Astrocyte (in vitro differentiated cells and primary cell): Measurements from ENCODE around the gene ENTR1. TPM values are rescaled to one million over a fixed set of nuclear protein-coding genes. Genes with fewer than 3 reads are reported as not detected.

Experiments used
- DNase-seq: peaks from one replicate; pipeline ENCODE4 v3.0.0-alpha.2; 2010; ENCODE audit warnings: low read depth
- FAIRE-seq: peaks from 2 replicates; lab custom pipeline; 2011; peaks lifted over from hg19 to GRCh38; lab: Jason Lieb, UNC
- H2AFZ ChIP-seq: 2 replicates; pipeline ENCODE4 v1.6.0; 2012; ENCODE audit warnings: low read depth, low read length, inconsistent platforms
- H3K27ac ChIP-seq: 2 replicates; pipeline ENCODE4 v1.5.1; 2011; ENCODE audit warnings: low read depth, low read length, inconsistent platforms
- H3K27me3 ChIP-seq: 2 replicates; pipeline ENCODE4 v1.6.0; 2011; ENCODE audit warnings: low read length, inconsistent platforms; ENCODE audit not compliant: insufficient read depth
- H3K36me3 ChIP-seq: 2 replicates; pipeline ENCODE4 v1.5.1; 2011; ENCODE audit warnings: low read length, inconsistent platforms; ENCODE audit not compliant: insufficient read depth
- H3K4me1 ChIP-seq: 2 replicates; pipeline ENCODE4 v1.5.1; 2011; ENCODE audit warnings: low read length, inconsistent platforms; ENCODE audit not compliant: insufficient read depth
- H3K4me2 ChIP-seq: 2 replicates; pipeline ENCODE4 v1.6.0; 2012; ENCODE audit warnings: low read length, inconsistent platforms
- H3K4me3 ChIP-seq: 2 replicates; pipeline ENCODE4 v1.5.1; 2011; ENCODE audit warnings: low read depth, mild to moderate bottlenecking, low read length, inconsistent platforms; ENCODE audit not compliant: insufficient read depth
- H3K79me2 ChIP-seq: 2 replicates; pipeline ENCODE4 v1.6.0; 2012; ENCODE audit warnings: mild to moderate bottlenecking, low read length, inconsistent platforms; ENCODE audit not compliant: insufficient read depth
- H3K9ac ChIP-seq: 2 replicates; pipeline ENCODE4 v1.6.0; 2012; ENCODE audit warnings: mild to moderate bottlenecking, low read length, inconsistent platforms
- H3K9me3 ChIP-seq: 2 replicates; pipeline ENCODE4 v1.5.1; 2012; ENCODE audit warnings: low read depth, mild to moderate bottlenecking, low read length, inconsistent platforms; ENCODE audit not compliant: insufficient read depth
- H4K20me1 ChIP-seq: 2 replicates; pipeline ENCODE4 v1.6.0; 2012; ENCODE audit warnings: low read length, inconsistent platforms; ENCODE audit not compliant: insufficient read depth
- H3K27ac Mint-ChIP-seq: one replicate; pipeline ENCODE4 v1.8.0; 2021; ENCODE audit warnings: mild to moderate bottlenecking, mixed read lengths; ENCODE audit not compliant: unreplicated experiment
- H3K27me3 Mint-ChIP-seq: one replicate; pipeline ENCODE4 v1.8.0; 2021; ENCODE audit warnings: low read depth, mixed read lengths; ENCODE audit not compliant: unreplicated experiment
- H3K36me3 Mint-ChIP-seq: one replicate; pipeline ENCODE4 v1.8.0; 2021; ENCODE audit warnings: low read depth, mixed read lengths; ENCODE audit not compliant: unreplicated experiment
- H3K4me1 Mint-ChIP-seq: one replicate; pipeline ENCODE4 v1.8.0; 2021; ENCODE audit warnings: low read depth, mixed read lengths; ENCODE audit not compliant: unreplicated experiment
- H3K4me3 Mint-ChIP-seq: one replicate; pipeline ENCODE4 v1.8.0; 2021; ENCODE audit warnings: mild to moderate bottlenecking, moderate library complexity, mixed read lengths; ENCODE audit not compliant: unreplicated experiment
- H3K9me3 Mint-ChIP-seq: one replicate; pipeline ENCODE4 v1.8.0; 2021; ENCODE audit warnings: mild to moderate bottlenecking, mixed read lengths; ENCODE audit not compliant: unreplicated experiment
- CTCF ChIP-seq: IDR thresholded peaks from 2 replicates; pipeline ENCODE4 v1.5.1; 2011; ENCODE audit warnings: low read depth, mild to moderate bottlenecking, inconsistent platforms, low read length, moderate library complexity; ENCODE audit not compliant: insufficient read depth
- EZH2 ChIP-seq: IDR thresholded peaks from 2 replicates; pipeline ENCODE4 v1.6.1; 2012; ENCODE audit warnings: mild to moderate bottlenecking, low read length, inconsistent platforms; ENCODE audit not compliant: insufficient read depth
- total RNA-seq: library from RNA; stranded (reverse); gene quantifications from 2 replicates; pipeline ENCODE4 v1.2.1, GENCODE V29; 2021

Gene ENTR1
- total RNA-seq, 1 donor from 2014 or later, result 71.7 TPM

- Histone ChIP-seq H3K27ac (no peak overlapping the region), H3K9ac (no peak overlapping the region), H3K27me3 (no peaks in the 10 kb centered on the region), H3K4me1 (peaks cover 14% of the 10 kb centered on the region), H4K20me1 (peaks cover 29% of the 10 kb centered on the region), H3K36me3 (no peaks in the 10 kb centered on the region), H3K4me2 (no peak overlapping the region), H2AFZ (no peak overlapping the region), H3K79me2 (no peaks in the 10 kb centered on the region), H3K4me3 (no peak overlapping the region), H3K9me3 (no peaks in the 10 kb centered on the region)
- H3K36me3 Mint-ChIP-seq, result no peaks in the 10 kb centered on the region
- DNase-seq (no peak), FAIRE-seq (no peak)
- H3K4me1 Mint-ChIP-seq, result peaks cover 6% of the 10 kb centered on the region
- H3K27me3 Mint-ChIP-seq, result no peaks in the 10 kb centered on the region
- H3K4me3 Mint-ChIP-seq, result no peak overlapping the region
- TF ChIP-seq CTCF, result no peak
- no peak for TF ChIP-seq EZH2
- no peak overlapping the region for H3K27ac Mint-ChIP-seq
- no peaks in the 10 kb centered on the region for H3K9me3 Mint-ChIP-seq
Observed at GRCh38 chr9:136352682-136353081, 57.7 kb downstream of the ENTR1 start.

Other genes with a start within 250 kb of the ENTR1 start
- not detected in 2 replicates for gene LHX3, start 205.5 kb downstream of the ENTR1 start, total RNA-seq
- 20.4 and 20.9 TPM in 2 replicates for gene QSOX2, start 164.8 kb downstream of the ENTR1 start, total RNA-seq
- 0.09 TPM in 1 of 2 replicates, not detected in the other for gene CCDC187, start 106.5 kb downstream of the ENTR1 start, total RNA-seq
- gene GPSM1, start 83.1 kb downstream of the ENTR1 start, total RNA-seq, result 52.6 and 59.4 TPM in 2 replicates
- 14.0 and 17.4 TPM in 2 replicates for gene DNLZ, start 46.9 kb downstream of the ENTR1 start, total RNA-seq
- 2.7 and 4.2 TPM in 2 replicates for gene CARD9, start 36.9 kb downstream of the ENTR1 start, total RNA-seq
- gene SNAPC4, start 10.4 kb downstream of the ENTR1 start, total RNA-seq, result 13.8 and 18.6 TPM in 2 replicates
- gene PMPCA, start within 50 bp of the ENTR1 start, total RNA-seq, result 91.6 and 94.4 TPM in 2 replicates
- 12.6 and 13.2 TPM in 2 replicates for gene INPP5E, start 29.2 kb upstream of the ENTR1 start, total RNA-seq
- gene SEC16A, start 72.4 kb upstream of the ENTR1 start, total RNA-seq, result 94.5 and 103 TPM in 2 replicates
- gene NOTCH1, start 135.4 kb upstream of the ENTR1 start, total RNA-seq, result 34.1 and 35.5 TPM in 2 replicates